Prostate gland (tissue), 2 donors: ENCODE measurements around the gene CARS2.

Experiments used
- POLR2A ChIP-seq: fragments of 450-650 bp; IDR thresholded peaks from one replicate; pipeline ENCODE4 v1.6.1; 2016; ENCODE audit warnings: antibody characterized with exemption, mild to moderate bottlenecking
- POLR2AphosphoS5 ChIP-seq: sonication (generic); formaldehyde crosslinking; IDR thresholded peaks from one replicate; pipeline ENCODE4 v1.6.1; 2017; ENCODE audit warnings: antibody characterized with exemption
- TF ChIP-seq, protein P1 (sequence below), 4 experiments: fragments of 200-600 bp in 2 of 4; fragments of 450-650 bp in 2 of 4; sonication (generic) in 2 of 4; IDR thresholded peaks; 1 replicate in 3 of 4; 2 replicates in 1 of 4; pipeline ENCODE4 v1.5.1; 2016 to 2019; ENCODE audit warnings: antibody characterized with exemption in 4 of 4, mild to moderate bottlenecking in 2 of 4, moderate library complexity in 2 of 4

DNA sequence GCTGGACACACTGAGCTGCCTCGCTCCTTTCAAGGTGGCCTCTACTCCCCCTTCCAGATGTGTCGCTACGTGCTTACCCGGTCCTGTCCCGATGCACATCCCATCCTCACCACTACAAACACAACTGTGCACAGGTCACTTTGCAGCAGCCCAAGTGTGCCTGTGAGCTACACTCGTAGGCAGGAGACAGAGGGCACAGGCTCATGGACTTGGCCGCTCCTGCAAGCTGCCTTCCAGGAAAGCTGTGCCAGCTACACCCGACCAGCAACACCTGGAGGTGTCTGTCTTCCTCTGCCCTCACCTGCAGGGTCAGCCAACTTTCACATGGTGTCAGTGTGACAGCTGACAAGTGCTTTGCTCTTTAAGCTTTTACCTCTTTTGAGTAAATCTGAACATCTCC is 15.4 kb downstream of the CARS2 start:
- TF ChIP-seq, protein P1, sequence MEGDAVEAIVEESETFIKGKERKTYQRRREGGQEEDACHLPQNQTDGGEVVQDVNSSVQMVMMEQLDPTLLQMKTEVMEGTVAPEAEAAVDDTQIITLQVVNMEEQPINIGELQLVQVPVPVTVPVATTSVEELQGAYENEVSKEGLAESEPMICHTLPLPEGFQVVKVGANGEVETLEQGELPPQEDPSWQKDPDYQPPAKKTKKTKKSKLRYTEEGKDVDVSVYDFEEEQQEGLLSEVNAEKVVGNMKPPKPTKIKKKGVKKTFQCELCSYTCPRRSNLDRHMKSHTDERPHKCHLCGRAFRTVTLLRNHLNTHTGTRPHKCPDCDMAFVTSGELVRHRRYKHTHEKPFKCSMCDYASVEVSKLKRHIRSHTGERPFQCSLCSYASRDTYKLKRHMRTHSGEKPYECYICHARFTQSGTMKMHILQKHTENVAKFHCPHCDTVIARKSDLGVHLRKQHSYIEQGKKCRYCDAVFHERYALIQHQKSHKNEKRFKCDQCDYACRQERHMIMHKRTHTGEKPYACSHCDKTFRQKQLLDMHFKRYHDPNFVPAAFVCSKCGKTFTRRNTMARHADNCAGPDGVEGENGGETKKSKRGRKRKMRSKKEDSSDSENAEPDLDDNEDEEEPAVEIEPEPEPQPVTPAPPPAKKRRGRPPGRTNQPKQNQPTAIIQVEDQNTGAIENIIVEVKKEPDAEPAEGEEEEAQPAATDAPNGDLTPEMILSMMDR (IDR thresholded peaks at IDR 0.05) = no peak
- TF ChIP-seq POLR2AphosphoS5 (no peak), POLR2A (no peak)
